Stomach smooth muscle (tissue), 2 donors: ENCODE results near the gene C10orf120.

Source experiments
- H3K27ac ChIP-seq: one replicate; pipeline ENCODE4 v1.7.0; 2013; ENCODE audit warnings: mild to moderate bottlenecking, low read length, inconsistent platforms
- H3K27me3 ChIP-seq, 2 donors: one replicate each; pipeline ENCODE4 v1.7.0; 2013; ENCODE audit warnings: low read length in 2 of 2; ENCODE audit not compliant: insufficient read depth in 2 of 2, control insufficient read depth in 1 of 2
- H3K36me3 ChIP-seq, 2 donors: one replicate each; pipeline ENCODE4 v1.7.0; 2013; ENCODE audit warnings: low read length in 2 of 2; ENCODE audit not compliant: control insufficient read depth in 2 of 2, insufficient read depth in 2 of 2
- H3K4me1 ChIP-seq: one replicate; pipeline ENCODE4 v1.7.0; 2013; ENCODE audit warnings: low read length; ENCODE audit not compliant: control insufficient read depth, insufficient read depth
- H3K4me3 ChIP-seq, 2 donors: one replicate each; pipeline ENCODE4 v1.7.0; 2013; ENCODE audit warnings: low read length in 2 of 2
- H3K9ac ChIP-seq, 2 donors: one replicate each; pipeline ENCODE4 v1.7.0; 2013; ENCODE audit warnings: low read length in 2 of 2, mild to moderate bottlenecking in 1 of 2
- H3K9me3 ChIP-seq, 2 donors: one replicate each; pipeline ENCODE4 v1.7.0; 2013; ENCODE audit warnings: low read length in 2 of 2; ENCODE audit not compliant: control insufficient read depth in 2 of 2
- donor health status: healthy.
- donor health status: Pancreatic carcinoma.

C10orf120 gene

GRCh38 chr10:122674781-122675180 lies 24.9 kb downstream of the C10orf120 start:
- Histone ChIP-seq H3K27ac (no peak overlapping the region), H3K4me3 (no peak overlapping the region), H3K9me3 (no peaks in the 10 kb centered on the region), H3K27me3 (peaks cover 0 to 4% of the 10 kb centered on the region in 2 donors), H3K9ac (no peak overlapping the region), H3K4me1 (peaks cover 5% of the 10 kb centered on the region), H3K36me3 (no peaks in the 10 kb centered on the region)

GRCh38 chr10:122673731-122674130 lies 25.9 kb downstream of the C10orf120 start:
- peaks cover 0 to 1% of the 10 kb centered on the region in 2 donors for H3K27me3 ChIP-seq
- no peak overlapping the region for H3K27ac ChIP-seq
- H3K4me1 ChIP-seq, result peaks cover 5% of the 10 kb centered on the region
- no peak overlapping the region for H3K4me3 ChIP-seq
- no peaks in the 10 kb centered on the region for H3K36me3 ChIP-seq
- H3K9me3 ChIP-seq, result no peaks in the 10 kb centered on the region
- no peak overlapping the region for H3K9ac ChIP-seq

GRCh38 chr10:122673269-122673668 lies 26.4 kb downstream of the C10orf120 start:
- Histone ChIP-seq H3K9me3 (no peaks in the 10 kb centered on the region), H3K27ac (no peak overlapping the region), H3K36me3 (no peaks in the 10 kb centered on the region), H3K9ac (no peak overlapping the region), H3K4me1 (peaks cover 5% of the 10 kb centered on the region), H3K4me3 (no peak overlapping the region), H3K27me3 (no peaks in the 10 kb centered on the region)

- H3K4me1 ChIP-seq, result peaks cover 5% of the 10 kb centered on the region
- H3K9ac ChIP-seq, result no peak overlapping the region
- no peaks in the 10 kb centered on the region for H3K27me3 ChIP-seq
- no peak overlapping the region for H3K27ac ChIP-seq
- no peak overlapping the region for H3K4me3 ChIP-seq
- H3K36me3 ChIP-seq, result no peaks in the 10 kb centered on the region
- H3K9me3 ChIP-seq, result no peaks in the 10 kb centered on the region
Measured at GRCh38 chr10:122672655-122673054, 27.0 kb downstream of the C10orf120 start.

- Histone ChIP-seq H3K4me1 (peaks cover 5% of the 10 kb centered on the region), H3K27ac (no peak overlapping the region), H3K27me3 (no peaks in the 10 kb centered on the region), H3K4me3 (no peak overlapping the region), H3K9ac (no peak overlapping the region), H3K36me3 (no peaks in the 10 kb centered on the region), H3K9me3 (no peaks in the 10 kb centered on the region)
Measured at GRCh38 chr10:122671355-122671754, 28.3 kb downstream of the C10orf120 start.

- no peaks in the 10 kb centered on the region for H3K36me3 ChIP-seq
- H3K27ac ChIP-seq, result no peak overlapping the region
- H3K4me3 ChIP-seq, result no peak overlapping the region
- peaks cover 5% of the 10 kb centered on the region for H3K4me1 ChIP-seq
- H3K9me3 ChIP-seq, result no peaks in the 10 kb centered on the region
- H3K27me3 ChIP-seq, result peaks cover 0 to 7% of the 10 kb centered on the region in 2 donors
- H3K9ac ChIP-seq, result no peak overlapping the region
Measured at GRCh38 chr10:122669842-122670241, 29.8 kb downstream of the C10orf120 start.

GRCh38 chr10:122669045-122669444 lies 30.6 kb downstream of the C10orf120 start:
- H3K27me3 ChIP-seq, result peaks cover 0 to 9% of the 10 kb centered on the region in 2 donors
- H3K4me1 ChIP-seq, result peaks cover 5% of the 10 kb centered on the region
- no peaks in the 10 kb centered on the region for H3K9me3 ChIP-seq
- no peak overlapping the region for H3K4me3 ChIP-seq
- no peak overlapping the region for H3K9ac ChIP-seq
- H3K36me3 ChIP-seq, result no peaks in the 10 kb centered on the region
- H3K27ac ChIP-seq, result no peak overlapping the region

- no peak overlapping the region for H3K27ac ChIP-seq
- H3K9me3 ChIP-seq, result no peaks in the 10 kb centered on the region
- H3K4me1 ChIP-seq, result no peaks in the 10 kb centered on the region
- H3K4me3 ChIP-seq, result no peak overlapping the region
- no peak overlapping the region for H3K9ac ChIP-seq
- peaks cover 0 to 9% of the 10 kb centered on the region in 2 donors for H3K27me3 ChIP-seq
- H3K36me3 ChIP-seq, result no peaks in the 10 kb centered on the region
Measured at GRCh38 chr10:122665946-122666345, 33.7 kb downstream of the C10orf120 start.

GRCh38 chr10:122665329-122665860 lies 34.3 kb downstream of the C10orf120 start:
- Histone ChIP-seq H3K4me1 (no peaks in the 10 kb centered on the region), H3K9ac (no peak overlapping the region)

GRCh38 chr10:122664501-122664900 lies 35.1 kb downstream of the C10orf120 start:
- H3K9ac ChIP-seq, result no peak overlapping the region
- peaks cover 0 to 9% of the 10 kb centered on the region in 2 donors for H3K27me3 ChIP-seq
- H3K9me3 ChIP-seq, result no peaks in the 10 kb centered on the region

More at GRCh38 chr10:122665329-122665860, 34.3 kb downstream of the C10orf120 start:
- no peaks in the 10 kb centered on the region for H3K9me3 ChIP-seq
- no peak overlapping the region for H3K27ac ChIP-seq
- peaks cover 0 to 9% of the 10 kb centered on the region in 2 donors for H3K27me3 ChIP-seq
- no peaks in the 10 kb centered on the region for H3K36me3 ChIP-seq
- no peak overlapping the region for H3K4me3 ChIP-seq

GRCh38 chr10:122663516-122664130 lies 36.0 kb downstream of the C10orf120 start:
- H3K4me3 ChIP-seq, result no peak overlapping the region
- H3K27me3 ChIP-seq, result peaks cover 0 to 9% of the 10 kb centered on the region in 2 donors
- H3K9me3 ChIP-seq, result no peaks in the 10 kb centered on the region
- H3K9ac ChIP-seq, result no peak overlapping the region
- no peaks in the 10 kb centered on the region for H3K36me3 ChIP-seq
- no peak overlapping the region for H3K27ac ChIP-seq
- H3K4me1 ChIP-seq, result no peaks in the 10 kb centered on the region

More at GRCh38 chr10:122664501-122664900, 35.1 kb downstream of the C10orf120 start:
- no peaks in the 10 kb centered on the region for H3K36me3 ChIP-seq
- no peak overlapping the region for H3K27ac ChIP-seq
- no peaks in the 10 kb centered on the region for H3K4me1 ChIP-seq
- no peak overlapping the region for H3K4me3 ChIP-seq
